ENCODE measurements around the gene ZNF503.

The ZNF503 gene

DNA sequence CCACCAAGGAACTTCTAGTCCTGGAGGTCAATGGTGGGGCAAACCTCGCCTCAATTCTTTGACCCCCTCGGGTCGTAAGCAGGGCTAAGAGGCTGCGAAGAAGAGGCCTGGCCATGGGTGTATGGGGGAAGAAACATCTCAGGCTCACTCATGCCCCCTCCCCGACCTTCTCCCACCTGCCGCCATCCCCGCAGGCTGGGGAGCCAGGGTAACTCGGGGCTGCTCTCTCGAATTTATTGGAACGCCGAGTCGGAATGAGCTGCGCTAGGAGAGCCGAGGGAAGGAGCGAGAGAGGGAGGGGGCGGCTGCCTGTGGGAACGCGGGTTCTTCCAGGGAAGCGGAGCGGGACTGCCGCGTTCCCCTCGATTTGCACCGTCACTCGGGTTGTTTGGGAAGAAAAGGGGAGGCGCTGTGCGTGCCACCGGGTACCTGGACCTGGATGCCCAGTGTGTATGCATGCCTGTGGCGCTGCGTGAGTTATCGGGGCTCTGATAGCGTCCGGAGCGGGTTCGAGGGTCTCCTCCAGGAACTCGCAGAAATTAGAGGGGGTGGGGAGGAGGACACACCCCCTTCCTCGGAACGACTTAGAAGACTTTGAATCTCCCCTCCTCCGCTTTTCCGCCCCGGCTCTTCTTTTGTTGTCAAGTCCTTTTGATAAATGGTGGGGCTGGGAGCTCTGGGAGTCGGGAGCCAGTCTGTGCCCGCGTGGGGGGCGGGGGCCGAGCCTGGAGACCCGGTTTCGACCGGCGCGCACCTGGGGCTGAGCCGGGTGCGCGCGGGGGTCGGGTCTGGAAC is 1.8 kb upstream of the ZNF503 start:
- peak overlapping the region; percentile 99 for H3K4me2 ChIP-seq
- peaks cover 18% of the 10 kb centered on the region for H3K79me2 ChIP-seq (ENCODE audit: insufficient read depth, low read depth)
- H3K9ac ChIP-seq, result peak overlapping the region; percentile 78
- no peak overlapping the region for H3K4me3 ChIP-seq (IDR thresholded peaks at IDR 0.05; ENCODE audit: insufficient read depth, low read depth, low read length)
- peak overlapping the region; percentile 91 for H2AFZ ChIP-seq (ENCODE audit: low read depth)
- TF ChIP-seq, protein P1, sequence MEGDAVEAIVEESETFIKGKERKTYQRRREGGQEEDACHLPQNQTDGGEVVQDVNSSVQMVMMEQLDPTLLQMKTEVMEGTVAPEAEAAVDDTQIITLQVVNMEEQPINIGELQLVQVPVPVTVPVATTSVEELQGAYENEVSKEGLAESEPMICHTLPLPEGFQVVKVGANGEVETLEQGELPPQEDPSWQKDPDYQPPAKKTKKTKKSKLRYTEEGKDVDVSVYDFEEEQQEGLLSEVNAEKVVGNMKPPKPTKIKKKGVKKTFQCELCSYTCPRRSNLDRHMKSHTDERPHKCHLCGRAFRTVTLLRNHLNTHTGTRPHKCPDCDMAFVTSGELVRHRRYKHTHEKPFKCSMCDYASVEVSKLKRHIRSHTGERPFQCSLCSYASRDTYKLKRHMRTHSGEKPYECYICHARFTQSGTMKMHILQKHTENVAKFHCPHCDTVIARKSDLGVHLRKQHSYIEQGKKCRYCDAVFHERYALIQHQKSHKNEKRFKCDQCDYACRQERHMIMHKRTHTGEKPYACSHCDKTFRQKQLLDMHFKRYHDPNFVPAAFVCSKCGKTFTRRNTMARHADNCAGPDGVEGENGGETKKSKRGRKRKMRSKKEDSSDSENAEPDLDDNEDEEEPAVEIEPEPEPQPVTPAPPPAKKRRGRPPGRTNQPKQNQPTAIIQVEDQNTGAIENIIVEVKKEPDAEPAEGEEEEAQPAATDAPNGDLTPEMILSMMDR (conservative IDR thresholded peaks at IDR 0.05; ENCODE audit: low read depth, low read length), result no peak
- peak overlapping the region; percentile 85 for H3K27ac ChIP-seq
- no peaks in the 10 kb centered on the region for H3K27me3 ChIP-seq (ENCODE audit: insufficient read depth, low read depth)
- no peaks in the 10 kb centered on the region for H3K36me3 ChIP-seq (ENCODE audit: insufficient read depth)
- no peaks in the 10 kb centered on the region for H4K20me1 ChIP-seq (ENCODE audit: insufficient read depth)
- H3K4me1 ChIP-seq (ENCODE audit: low read depth, poor library complexity, severe bottlenecking), result no peaks in the 10 kb centered on the region

DNA sequence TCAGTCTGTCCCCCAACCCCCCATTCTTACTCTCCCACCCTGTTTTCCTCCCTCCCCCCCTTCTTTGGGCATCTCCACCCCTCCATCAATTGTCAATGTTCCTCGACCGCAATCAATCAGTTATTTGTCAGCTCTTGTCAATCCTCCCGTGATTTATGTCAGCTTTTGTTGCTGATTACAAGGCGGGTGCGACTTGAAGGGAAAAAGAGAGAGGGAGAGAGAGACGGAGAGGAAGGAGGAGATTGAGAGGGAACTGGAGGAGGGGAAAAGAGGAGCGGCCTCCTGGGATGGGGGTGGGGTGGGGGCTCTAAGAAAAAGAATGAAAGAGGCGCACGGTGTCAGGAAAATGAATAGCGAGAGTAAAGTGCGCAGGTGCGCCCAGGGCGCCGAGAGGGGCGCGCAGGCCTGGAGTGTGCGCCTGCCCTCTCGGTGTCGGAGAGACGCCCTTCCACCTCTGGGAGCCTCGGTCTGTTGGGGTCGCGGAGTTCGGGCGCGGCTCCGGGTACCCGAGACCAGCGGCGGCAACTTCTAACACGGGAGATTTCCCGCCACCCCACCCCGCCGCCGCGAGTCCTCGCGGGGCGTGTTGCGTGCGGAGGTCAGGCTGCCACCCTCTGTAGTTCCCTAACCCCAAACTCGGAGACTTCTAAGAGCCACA is 1.1 kb upstream of the ZNF503 start:
- Histone ChIP-seq H2AFZ (ENCODE audit: low read depth) (peak overlapping the region; percentile 91), H3K4me1 (ENCODE audit: low read depth, poor library complexity, severe bottlenecking) (no peaks in the 10 kb centered on the region), H3K27me3 (ENCODE audit: insufficient read depth, low read depth) (no peaks in the 10 kb centered on the region), H3K79me2 (ENCODE audit: insufficient read depth, low read depth) (peaks cover 21% of the 10 kb centered on the region), H3K27ac (peak overlapping the region; percentile 85), H3K9ac (peak overlapping the region; percentile 78), H3K36me3 (ENCODE audit: insufficient read depth) (no peaks in the 10 kb centered on the region), H3K4me2 (peak overlapping the region; percentile 99), H3K4me3 (IDR thresholded peaks at IDR 0.05; ENCODE audit: insufficient read depth, low read depth, low read length) (no peak overlapping the region), H4K20me1 (ENCODE audit: insufficient read depth) (no peaks in the 10 kb centered on the region)
- TF ChIP-seq, protein P1 (conservative IDR thresholded peaks at IDR 0.05; ENCODE audit: low read depth, low read length), result no peak

DNA sequence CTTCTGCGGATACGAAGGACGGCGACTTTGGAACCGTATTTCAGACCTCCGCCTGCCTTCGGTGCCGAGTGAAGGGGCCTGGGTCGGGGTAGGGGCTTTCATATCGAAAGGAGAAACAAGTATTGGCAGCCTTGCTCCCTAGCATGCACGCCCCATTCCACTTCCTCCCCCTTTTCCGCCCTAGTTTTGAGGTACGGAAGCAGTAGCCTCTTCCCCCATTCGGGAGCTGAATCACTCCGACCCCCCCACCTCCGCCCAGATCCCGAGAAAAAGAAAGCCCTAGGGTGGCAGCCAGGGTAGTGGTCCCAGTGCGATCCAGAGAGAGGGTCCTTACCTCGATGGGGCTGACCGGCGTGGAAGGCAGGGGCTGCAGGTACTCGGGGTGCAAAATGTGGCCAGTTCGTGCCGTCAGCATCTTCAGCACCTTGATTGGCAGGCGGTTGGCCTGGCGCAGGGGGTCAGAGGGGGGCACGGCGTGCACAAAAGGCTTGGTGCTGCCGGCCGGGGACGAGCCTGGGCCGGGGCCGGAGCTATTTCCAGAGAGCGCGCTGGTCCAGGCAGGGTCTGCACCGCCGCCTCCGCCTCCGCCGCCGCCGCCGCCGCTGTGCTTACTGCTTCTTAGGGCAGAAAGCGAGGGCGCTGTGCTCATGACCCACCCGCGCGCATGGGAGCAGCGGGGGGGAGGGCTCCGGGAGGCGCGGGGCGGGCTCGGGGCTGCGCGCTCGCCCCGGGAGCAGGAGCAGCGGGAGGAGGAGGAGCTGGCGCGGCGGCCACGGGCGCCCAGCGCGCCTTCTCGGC is 594 bp downstream of the ZNF503 start:
- Histone ChIP-seq H3K4me1 (ENCODE audit: low read depth, poor library complexity, severe bottlenecking) (no peaks in the 10 kb centered on the region), H3K9ac (peak overlapping the region; percentile 59), H3K4me3 (IDR thresholded peaks at IDR 0.05; ENCODE audit: insufficient read depth, low read depth, low read length) (no peak overlapping the region), H3K36me3 (ENCODE audit: insufficient read depth) (no peaks in the 10 kb centered on the region), H4K20me1 (ENCODE audit: insufficient read depth) (no peaks in the 10 kb centered on the region), H2AFZ (ENCODE audit: low read depth) (peak overlapping the region; percentile 91), H3K27ac (peak overlapping the region; percentile 61), H3K79me2 (ENCODE audit: insufficient read depth, low read depth) (peaks cover 21% of the 10 kb centered on the region), H3K4me2 (peak overlapping the region; percentile 71), H3K27me3 (ENCODE audit: insufficient read depth, low read depth) (no peaks in the 10 kb centered on the region)
- TF ChIP-seq, protein P1 (conservative IDR thresholded peaks at IDR 0.05; ENCODE audit: low read depth, low read length), result no peak

DNA sequence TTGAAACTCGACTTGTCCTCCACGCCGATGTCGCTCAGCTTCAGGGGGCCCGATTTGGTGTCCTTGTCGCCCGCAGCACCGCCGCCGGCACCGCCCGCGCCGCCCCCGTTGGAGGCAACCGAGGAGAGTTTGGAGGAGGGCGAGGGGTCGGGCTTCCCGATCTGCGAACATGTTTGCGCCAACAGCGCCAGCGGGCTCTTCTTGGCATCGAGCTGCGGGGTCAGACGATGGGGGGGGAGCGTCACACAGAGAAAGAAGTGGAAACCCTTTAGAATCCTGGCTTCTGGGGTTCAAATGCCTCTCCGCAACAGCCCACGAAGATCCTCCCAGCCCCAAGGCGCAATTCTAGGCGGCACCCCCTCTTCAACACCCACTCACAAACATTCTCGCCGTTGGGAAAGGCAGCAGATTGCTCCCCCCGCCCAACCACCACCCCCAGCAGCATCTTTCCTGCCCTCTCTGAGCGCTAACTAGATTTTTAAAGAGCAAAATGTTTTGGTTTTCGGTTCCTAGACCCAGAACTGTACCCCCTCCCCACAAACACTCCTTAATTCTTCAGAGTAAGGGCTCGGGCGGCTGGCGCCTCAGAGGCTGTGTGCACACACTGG is 1.3 kb downstream of the ZNF503 start:
- H3K4me1 ChIP-seq (ENCODE audit: low read depth, poor library complexity, severe bottlenecking), result no peaks in the 10 kb centered on the region
- peaks cover 21% of the 10 kb centered on the region for H3K79me2 ChIP-seq (ENCODE audit: insufficient read depth, low read depth)
- peak overlapping the region; percentile 91; the same call in 1 of the 2 replicates for H2AFZ ChIP-seq (ENCODE audit: low read depth)
- peak overlapping the region; percentile 59 for H3K9ac ChIP-seq
- no peaks in the 10 kb centered on the region for H3K27me3 ChIP-seq (ENCODE audit: insufficient read depth, low read depth)
- TF ChIP-seq, protein P1 (conservative IDR thresholded peaks at IDR 0.05; ENCODE audit: low read depth, low read length), result peak; percentile 30; the same call in 1 of the 2 replicates
- H3K36me3 ChIP-seq (ENCODE audit: insufficient read depth), result no peaks in the 10 kb centered on the region
- H3K27ac ChIP-seq, result peak overlapping the region; percentile 61
- no peaks in the 10 kb centered on the region for H4K20me1 ChIP-seq (ENCODE audit: insufficient read depth)
- H3K4me3 ChIP-seq (IDR thresholded peaks at IDR 0.05; ENCODE audit: insufficient read depth, low read depth, low read length), result no peak overlapping the region
- peak overlapping the region; percentile 71 for H3K4me2 ChIP-seq
